ENCODE measurements around the gene GABRB2.

DNA sequence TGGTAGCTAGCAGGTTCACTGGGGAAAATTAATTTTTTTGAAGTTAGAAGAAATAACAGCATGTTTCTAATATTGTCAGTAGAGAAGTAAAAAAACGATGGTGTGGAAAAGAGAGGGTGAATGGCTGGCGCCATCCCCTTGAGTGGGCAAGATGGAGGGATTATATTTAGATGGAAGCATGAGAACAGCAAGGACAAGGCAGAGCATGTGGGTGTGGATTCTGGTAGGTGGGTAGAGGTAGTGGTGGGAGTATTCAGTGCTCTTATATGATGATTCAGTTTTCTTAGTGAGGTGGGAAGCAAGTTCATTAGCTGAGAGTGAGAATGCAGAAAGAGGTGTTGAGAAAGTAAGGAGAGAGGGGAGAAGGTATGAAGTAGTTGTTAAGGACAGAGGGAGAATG is 188.1 kb downstream of the GABRB2 start:
- TF ChIP-seq, protein P1, sequence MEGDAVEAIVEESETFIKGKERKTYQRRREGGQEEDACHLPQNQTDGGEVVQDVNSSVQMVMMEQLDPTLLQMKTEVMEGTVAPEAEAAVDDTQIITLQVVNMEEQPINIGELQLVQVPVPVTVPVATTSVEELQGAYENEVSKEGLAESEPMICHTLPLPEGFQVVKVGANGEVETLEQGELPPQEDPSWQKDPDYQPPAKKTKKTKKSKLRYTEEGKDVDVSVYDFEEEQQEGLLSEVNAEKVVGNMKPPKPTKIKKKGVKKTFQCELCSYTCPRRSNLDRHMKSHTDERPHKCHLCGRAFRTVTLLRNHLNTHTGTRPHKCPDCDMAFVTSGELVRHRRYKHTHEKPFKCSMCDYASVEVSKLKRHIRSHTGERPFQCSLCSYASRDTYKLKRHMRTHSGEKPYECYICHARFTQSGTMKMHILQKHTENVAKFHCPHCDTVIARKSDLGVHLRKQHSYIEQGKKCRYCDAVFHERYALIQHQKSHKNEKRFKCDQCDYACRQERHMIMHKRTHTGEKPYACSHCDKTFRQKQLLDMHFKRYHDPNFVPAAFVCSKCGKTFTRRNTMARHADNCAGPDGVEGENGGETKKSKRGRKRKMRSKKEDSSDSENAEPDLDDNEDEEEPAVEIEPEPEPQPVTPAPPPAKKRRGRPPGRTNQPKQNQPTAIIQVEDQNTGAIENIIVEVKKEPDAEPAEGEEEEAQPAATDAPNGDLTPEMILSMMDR (conservative IDR thresholded peaks at IDR 0.05): no peak
- TF ChIP-seq ZFX (IDR thresholded peaks at IDR 0.05): no peak
